Measurements from ENCODE around the gene RPL13. TPM values are rescaled to one million over a fixed set of nuclear protein-coding genes. Genes with fewer than 3 reads are reported as not detected.
A peak's percentile ranks its signal among the peaks of the same experiment; 100 is the strongest.

RPL13 gene
- polyA plus RNA-seq, 3 donors = 1,251 to 2,437 (median 1,329) TPM

DNA sequence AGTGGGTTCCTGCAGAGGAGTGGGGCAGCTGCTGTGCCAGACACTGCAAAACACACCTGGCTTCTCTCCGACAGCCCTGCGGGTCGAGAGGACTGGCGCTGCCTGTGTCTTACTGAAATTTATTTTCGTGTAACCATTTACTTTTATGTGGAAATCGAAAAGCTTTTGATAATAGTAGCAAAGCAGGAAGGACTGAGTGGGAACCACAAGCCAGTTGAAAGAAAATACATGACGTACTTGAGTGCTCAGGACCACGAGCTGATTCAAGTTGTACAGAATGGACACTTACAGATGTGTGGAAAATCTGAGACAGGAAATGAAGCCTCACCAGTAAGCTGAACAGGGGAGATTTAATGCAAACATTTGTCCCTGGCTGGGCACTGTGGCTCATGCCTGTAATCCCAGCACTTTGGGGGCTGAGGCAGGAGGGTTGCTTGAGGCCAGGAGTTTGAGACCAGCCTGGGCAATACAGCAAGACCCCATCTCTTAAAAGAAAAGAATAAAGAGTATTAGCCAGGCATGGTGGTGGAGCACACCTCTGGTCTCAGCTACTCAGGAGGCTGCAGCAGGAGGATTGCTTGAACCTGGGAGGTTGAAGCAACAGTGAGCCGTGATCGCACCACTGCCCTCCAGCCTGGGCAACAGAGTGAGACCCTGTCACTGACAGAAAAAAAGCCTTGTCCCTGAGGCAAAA is 11.3 kb upstream of the RPL13 start:
- H4K20me1 ChIP-seq (ENCODE audit: insufficient read depth, low read length) = no peaks in the 10 kb centered on the region
- 95% methylated on average over 8 of the region's 10 CpGs for WGBS (ENCODE audit: insufficient coverage)
- no peaks in the 10 kb centered on the region for H3K9me3 ChIP-seq (replicated peaks in 1 of 2; ENCODE audit: control insufficient read depth in 1 of 2, insufficient read depth in 1 of 2, low read length in 2 of 2)
- peaks cover 0 to 2% (median 0%) of the 10 kb centered on the region in 3 donors for H3K27me3 Mint-ChIP-seq (ENCODE audit: low read depth in 3 of 3)
- no peak overlapping the region for H3K4me3 ChIP-seq (replicated peaks in 1 of 3; ENCODE audit: low read depth in 2 of 3, low read length in 3 of 3)
- H3K9ac ChIP-seq (ENCODE audit: insufficient read depth, low read length, poor library complexity, severe bottlenecking) = no peak overlapping the region
- H3K4me1 Mint-ChIP-seq = no peaks in the 10 kb centered on the region
- no peaks in the 10 kb centered on the region for H3K27me3 ChIP-seq (ENCODE audit: control insufficient read depth in 2 of 2, insufficient read depth in 2 of 2, low read length in 2 of 2)
- H3K9me3 Mint-ChIP-seq = peaks cover 0 to 1% (median 0%) of the 10 kb centered on the region in 7 donors
- H3K36me3 ChIP-seq (replicated peaks in 1 of 2; ENCODE audit: control insufficient read depth in 1 of 2, insufficient read depth in 2 of 2, low read length in 2 of 2) = peaks cover 77 to 98% of the 10 kb centered on the region in 2 donors
- no peak for DNase-seq
- H3K4me3 Mint-ChIP-seq = no peak overlapping the region
- no peak overlapping the region for H2AFZ ChIP-seq (ENCODE audit: insufficient read depth, low read depth, low read length, poor library complexity, severe bottlenecking)
- H3K27ac Mint-ChIP-seq = peak overlapping the region in 2 of 7 donors; percentile 33 to 40
- H3K79me2 ChIP-seq (ENCODE audit: insufficient read depth, low read length) = no peaks in the 10 kb centered on the region
- TF ChIP-seq, protein P1, sequence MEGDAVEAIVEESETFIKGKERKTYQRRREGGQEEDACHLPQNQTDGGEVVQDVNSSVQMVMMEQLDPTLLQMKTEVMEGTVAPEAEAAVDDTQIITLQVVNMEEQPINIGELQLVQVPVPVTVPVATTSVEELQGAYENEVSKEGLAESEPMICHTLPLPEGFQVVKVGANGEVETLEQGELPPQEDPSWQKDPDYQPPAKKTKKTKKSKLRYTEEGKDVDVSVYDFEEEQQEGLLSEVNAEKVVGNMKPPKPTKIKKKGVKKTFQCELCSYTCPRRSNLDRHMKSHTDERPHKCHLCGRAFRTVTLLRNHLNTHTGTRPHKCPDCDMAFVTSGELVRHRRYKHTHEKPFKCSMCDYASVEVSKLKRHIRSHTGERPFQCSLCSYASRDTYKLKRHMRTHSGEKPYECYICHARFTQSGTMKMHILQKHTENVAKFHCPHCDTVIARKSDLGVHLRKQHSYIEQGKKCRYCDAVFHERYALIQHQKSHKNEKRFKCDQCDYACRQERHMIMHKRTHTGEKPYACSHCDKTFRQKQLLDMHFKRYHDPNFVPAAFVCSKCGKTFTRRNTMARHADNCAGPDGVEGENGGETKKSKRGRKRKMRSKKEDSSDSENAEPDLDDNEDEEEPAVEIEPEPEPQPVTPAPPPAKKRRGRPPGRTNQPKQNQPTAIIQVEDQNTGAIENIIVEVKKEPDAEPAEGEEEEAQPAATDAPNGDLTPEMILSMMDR (IDR thresholded peaks at IDR 0.05) = no peak
- H3K4me1 ChIP-seq (ENCODE audit: control insufficient read depth in 1 of 2, insufficient read depth in 2 of 2, low read length in 2 of 2) = no peaks in the 10 kb centered on the region
- no peak overlapping the region for H3K4me2 ChIP-seq (replicated peaks; ENCODE audit: extremely low read depth, low read length, poor library complexity, severe bottlenecking)
- no peak overlapping the region for H3K27ac ChIP-seq (ENCODE audit: low read depth in 1 of 2, low read length in 2 of 2)
- H3K36me3 Mint-ChIP-seq = peaks cover 76 to 94% of the 10 kb centered on the region in 2 donors
- intact Hi-C loops (cut with micrococcal nuclease) = no loop called here

DNA sequence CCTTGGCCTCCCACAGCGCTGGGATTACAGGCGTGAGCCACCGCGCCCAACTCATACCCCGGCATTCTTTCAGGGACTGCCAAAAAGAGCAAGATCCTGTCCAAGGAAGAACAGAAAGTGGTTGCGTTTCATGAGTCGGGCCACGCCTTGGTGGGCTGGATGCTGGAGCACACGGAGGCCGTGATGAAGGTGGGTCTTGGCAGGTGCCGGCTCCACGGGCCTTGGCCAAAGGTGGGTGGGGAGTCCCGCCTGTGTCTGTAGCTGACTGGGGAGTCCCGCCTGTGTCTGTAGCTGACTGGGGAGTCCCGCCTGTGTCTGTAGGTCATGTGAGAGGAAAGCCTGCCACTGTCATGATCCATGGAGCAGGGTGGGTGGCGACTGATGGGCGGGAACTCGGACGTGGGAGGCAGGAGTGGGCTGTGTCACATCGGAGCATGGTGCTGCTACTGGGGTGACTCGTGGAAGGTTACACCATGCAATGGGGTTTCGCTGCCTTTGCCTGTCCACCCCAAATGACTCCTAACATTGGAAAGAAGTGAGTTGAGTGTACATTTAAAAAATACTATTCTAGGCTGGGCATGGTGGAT is 10.0 kb upstream of the RPL13 start:
- intact Hi-C loops (cut with micrococcal nuclease) = no loop called here

More for the DNA sequence above, 10.0 kb upstream of the RPL13 start:
- Histone ChIP-seq H3K9me3 (replicated peaks in 1 of 2; ENCODE audit: control insufficient read depth in 1 of 2, insufficient read depth in 1 of 2, low read length in 2 of 2) (no peaks in the 10 kb centered on the region), H3K4me1 (ENCODE audit: control insufficient read depth in 1 of 2, insufficient read depth in 2 of 2, low read length in 2 of 2) (no peaks in the 10 kb centered on the region), H3K4me2 (replicated peaks; ENCODE audit: extremely low read depth, low read length, poor library complexity, severe bottlenecking) (no peak overlapping the region), H3K27ac (ENCODE audit: low read depth in 1 of 2, low read length in 2 of 2) (no peak overlapping the region), H4K20me1 (ENCODE audit: insufficient read depth, low read length) (no peaks in the 10 kb centered on the region), H3K36me3 (replicated peaks in 1 of 2; ENCODE audit: control insufficient read depth in 1 of 2, insufficient read depth in 2 of 2, low read length in 2 of 2) (peaks cover 75 to 97% of the 10 kb centered on the region in 2 donors), H3K4me3 (replicated peaks in 1 of 3; ENCODE audit: low read depth in 2 of 3, low read length in 3 of 3) (no peak overlapping the region), H3K27me3 (ENCODE audit: control insufficient read depth in 2 of 2, insufficient read depth in 2 of 2, low read length in 2 of 2) (no peaks in the 10 kb centered on the region), H3K79me2 (ENCODE audit: insufficient read depth, low read length) (no peaks in the 10 kb centered on the region), H3K9ac (ENCODE audit: insufficient read depth, low read length, poor library complexity, severe bottlenecking) (no peak overlapping the region), H2AFZ (ENCODE audit: insufficient read depth, low read depth, low read length, poor library complexity, severe bottlenecking) (no peak overlapping the region)
- peaks cover 0 to 1% (median 0%) of the 10 kb centered on the region in 7 donors for H3K9me3 Mint-ChIP-seq
- peak overlapping the region in 3 of 7 donors; percentile 15 to 61 (median 30) for H3K27ac Mint-ChIP-seq
- peaks cover 0 to 2% (median 0%) of the 10 kb centered on the region in 3 donors for H3K27me3 Mint-ChIP-seq (ENCODE audit: low read depth in 3 of 3)
- no peak for DNase-seq
- H3K36me3 Mint-ChIP-seq = peaks cover 75 to 93% of the 10 kb centered on the region in 2 donors
- WGBS (ENCODE audit: insufficient coverage) = 98% methylated on average over 19 of the region's 22 CpGs
- TF ChIP-seq, protein P1 (IDR thresholded peaks at IDR 0.05) = no peak
- H3K4me3 Mint-ChIP-seq = no peak overlapping the region
- no peaks in the 10 kb centered on the region for H3K4me1 Mint-ChIP-seq
